Karpas-422 (cell line): ENCODE results near the gene SUGCT. TPM values are rescaled to one million over a fixed set of nuclear protein-coding genes. Genes with fewer than 3 reads are reported as not detected.

Source experiments
- DNase-seq: peaks from one replicate; pipeline ENCODE4 v3.0.0-alpha.2; 2015
- H2AFZ ChIP-seq: fragments of 200-600 bp; sonication (generic); 2 replicates; pipeline ENCODE4 v1.6.1; 2014; ENCODE audit warnings: antibody characterized with exemption, low read length, mixed read lengths
- H3K27ac ChIP-seq: fragments of 200-600 bp; sonication (generic); 2 replicates; pipeline ENCODE4 v1.5.1; 2014; ENCODE audit warnings: mild to moderate bottlenecking, low read length, moderate library complexity
- H3K27me3 ChIP-seq: fragments of 200-600 bp; sonication (generic); 2 replicates; pipeline ENCODE4 v1.6.1; 2014; ENCODE audit warnings: low read length, mixed read lengths
- H3K36me3 ChIP-seq: fragments of 200-600 bp; sonication (generic); 2 replicates; pipeline ENCODE4 v1.6.1; 2014; ENCODE audit warnings: low read length, mixed read lengths; ENCODE audit not compliant: insufficient read depth
- H3K4me1 ChIP-seq: fragments of 200-600 bp; sonication (generic); 2 replicates; pipeline ENCODE4 v1.6.1; 2014; ENCODE audit warnings: mild to moderate bottlenecking, low read length, mixed read lengths
- H3K4me2 ChIP-seq: fragments of 200-600 bp; sonication (generic); 2 replicates; pipeline ENCODE4 v1.6.1; 2014; ENCODE audit warnings: low read length, low read depth, mild to moderate bottlenecking; ENCODE audit not compliant: poor library complexity, severe bottlenecking
- H3K4me3 ChIP-seq: fragments of 200-600 bp; sonication (generic); 2 replicates; pipeline ENCODE4 v1.5.1; 2014; ENCODE audit warnings: mild to moderate bottlenecking, antibody characterized with exemption, low read length, mixed read lengths
- H3K79me2 ChIP-seq: fragments of 200-600 bp; sonication (generic); 2 replicates; pipeline ENCODE4 v1.6.1; 2014; ENCODE audit warnings: mild to moderate bottlenecking, low read length, mixed read lengths
- H3K9ac ChIP-seq: fragments of 200-600 bp; sonication (generic); 2 replicates; pipeline ENCODE4 v1.6.0; 2014; ENCODE audit warnings: low read length
- H3K9me2 ChIP-seq: fragments of 200-600 bp; sonication (generic), shearing (Covaris generic); replicated peaks from 2 replicates; pipeline ENCODE4 v1.6.0; 2014; ENCODE audit warnings: mild to moderate bottlenecking, low read length, moderate library complexity; ENCODE audit not compliant: insufficient read depth
- H3K9me3 ChIP-seq: fragments of 300-700, 200-600 bp; sonication (generic); 2 replicates; pipeline ENCODE4 v1.6.1; 2014; ENCODE audit warnings: low read length, mixed read lengths
- H4K20me1 ChIP-seq: fragments of 200-600 bp; sonication (generic); 2 replicates; pipeline ENCODE4 v1.6.1; 2014; ENCODE audit warnings: mild to moderate bottlenecking, antibody characterized with exemption, low read length, low read depth; ENCODE audit not compliant: insufficient read depth
- total RNA-seq: library from RNA; depleted of rRNA; stranded (reverse); fragments of >200 nt; shearing (Covaris generic); gene quantifications from 2 replicates; pipeline ENCODE4 v1.2.3, GENCODE V29; 2014; ENCODE audit warnings: low replicate concordance; rRNA removed

The SUGCT gene
- 0.14 and 0.48 TPM in 2 replicates for total RNA-seq

GRCh38 chr7:40134428-40135316, at the start of gene SUGCT, which contains the start of gene MPLKIP:
Gene SUGCT, plus strand, starts transcription at chr7:40135005.
Gene MPLKIP, minus strand, starts transcription at chr7:40134622. Its CDS starts 55 bp downstream, at chr7:40134567.
- Histone ChIP-seq H3K9ac (peak within 1 kb of the TSS; percentile 97), H3K9me2 (no peaks in the 10 kb centered on the region), H4K20me1 (no peaks in the 10 kb centered on the region), H3K36me3 (peaks cover 15% of the 10 kb centered on the region; the same call in 1 of the 2 replicates), H3K79me2 (peaks cover 47% of the 10 kb centered on the region), H3K27ac (peak within 1 kb of the TSS; percentile 86), H3K4me2 (peak within 1 kb of the TSS; percentile 97), H3K4me1 (peaks cover 18% of the 10 kb centered on the region), H3K9me3 (no peaks in the 10 kb centered on the region), H2AFZ (peak within 1 kb of the TSS; percentile 100), H3K4me3 (peak within 1 kb of the TSS; percentile 98), H3K27me3 (no peaks in the 10 kb centered on the region)
- peak; percentile 94 for DNase-seq

GRCh38 chr7:40092182-40092581, 42.6 kb upstream of the SUGCT start:
- DNase-seq = no peak

GRCh38 chr7:40093631-40094350, 41.0 kb upstream of the SUGCT start:
- no peaks in the 10 kb centered on the region for H3K9me2 ChIP-seq
- peaks cover 56% of the 10 kb centered on the region; the same call in 1 of the 2 replicates for H3K36me3 ChIP-seq
- no peak overlapping the region for H3K9ac ChIP-seq
- H3K79me2 ChIP-seq = peaks cover 37% of the 10 kb centered on the region
- H3K9me3 ChIP-seq = no peaks in the 10 kb centered on the region
- no peak overlapping the region for H3K4me2 ChIP-seq
- no peaks in the 10 kb centered on the region for H3K4me1 ChIP-seq
- no peak for DNase-seq
- no peak overlapping the region for H3K27ac ChIP-seq
- H4K20me1 ChIP-seq = no peaks in the 10 kb centered on the region
- no peaks in the 10 kb centered on the region for H3K27me3 ChIP-seq
- H2AFZ ChIP-seq = no peak overlapping the region
- H3K4me3 ChIP-seq = no peak overlapping the region

More at GRCh38 chr7:40092182-40092581, 42.6 kb upstream of the SUGCT start:
- no peak overlapping the region for H3K9ac ChIP-seq
- no peaks in the 10 kb centered on the region for H4K20me1 ChIP-seq
- no peak overlapping the region for H3K4me2 ChIP-seq
- H3K36me3 ChIP-seq = peaks cover 54% of the 10 kb centered on the region; the same call in 1 of the 2 replicates
- H3K4me3 ChIP-seq = no peak overlapping the region
- H3K27ac ChIP-seq = no peak overlapping the region
- no peaks in the 10 kb centered on the region for H3K4me1 ChIP-seq
- H3K9me2 ChIP-seq = no peaks in the 10 kb centered on the region
- H3K9me3 ChIP-seq = no peaks in the 10 kb centered on the region
- H3K79me2 ChIP-seq = peaks cover 24% of the 10 kb centered on the region
- H2AFZ ChIP-seq = no peak overlapping the region
- no peaks in the 10 kb centered on the region for H3K27me3 ChIP-seq

GRCh38 chr7:40095230-40095629, 39.6 kb upstream of the SUGCT start:
- Histone ChIP-seq H3K4me1 (no peaks in the 10 kb centered on the region), H3K9me3 (no peaks in the 10 kb centered on the region), H3K79me2 (peaks cover 47% of the 10 kb centered on the region), H3K9ac (no peak overlapping the region), H3K27ac (no peak overlapping the region), H3K27me3 (no peaks in the 10 kb centered on the region), H3K9me2 (no peaks in the 10 kb centered on the region), H3K4me3 (no peak overlapping the region), H3K36me3 (peaks cover 57% of the 10 kb centered on the region; the same call in 1 of the 2 replicates), H2AFZ (no peak overlapping the region), H4K20me1 (no peaks in the 10 kb centered on the region), H3K4me2 (no peak overlapping the region)
- no peak for DNase-seq

- no peak overlapping the region for H3K4me2 ChIP-seq
- peaks cover 49% of the 10 kb centered on the region for H3K79me2 ChIP-seq
- no peaks in the 10 kb centered on the region for H3K9me2 ChIP-seq
- H2AFZ ChIP-seq = no peak overlapping the region
- H4K20me1 ChIP-seq = no peaks in the 10 kb centered on the region
- no peak overlapping the region for H3K27ac ChIP-seq
- no peaks in the 10 kb centered on the region for H3K27me3 ChIP-seq
- H3K36me3 ChIP-seq = peaks cover 57% of the 10 kb centered on the region; the same call in 1 of the 2 replicates
- no peak overlapping the region for H3K9ac ChIP-seq
- H3K4me3 ChIP-seq = no peak overlapping the region
- no peaks in the 10 kb centered on the region for H3K9me3 ChIP-seq
- no peaks in the 10 kb centered on the region for H3K4me1 ChIP-seq
- DNase-seq = no peak
These were observed 39.0 kb upstream of the SUGCT start for GRCh38 chr7:40095695-40096327.

- H3K36me3 ChIP-seq = peaks cover 43% of the 10 kb centered on the region; the same call in 1 of the 2 replicates
These were observed 37.1 kb upstream of the SUGCT start for GRCh38 chr7:40097728-40098127.

GRCh38 chr7:40098810-40099209, 36.0 kb upstream of the SUGCT start:
- no peak overlapping the region for H2AFZ ChIP-seq
- no peak overlapping the region for H3K4me2 ChIP-seq
- no peaks in the 10 kb centered on the region for H3K4me1 ChIP-seq
- H3K9me2 ChIP-seq = no peaks in the 10 kb centered on the region
- H3K27me3 ChIP-seq = no peaks in the 10 kb centered on the region
- no peaks in the 10 kb centered on the region for H4K20me1 ChIP-seq
- H3K4me3 ChIP-seq = no peak overlapping the region
- H3K27ac ChIP-seq = no peak overlapping the region
- H3K9ac ChIP-seq = no peak overlapping the region
- peaks cover 36% of the 10 kb centered on the region; the same call in 1 of the 2 replicates for H3K36me3 ChIP-seq
- peaks cover 58% of the 10 kb centered on the region for H3K79me2 ChIP-seq
- H3K9me3 ChIP-seq = no peaks in the 10 kb centered on the region
- DNase-seq = no peak

More at GRCh38 chr7:40097728-40098127, 37.1 kb upstream of the SUGCT start:
- no peak overlapping the region for H3K27ac ChIP-seq
- H3K9me3 ChIP-seq = no peaks in the 10 kb centered on the region
- H3K79me2 ChIP-seq = peaks cover 53% of the 10 kb centered on the region
- H4K20me1 ChIP-seq = no peaks in the 10 kb centered on the region
- no peak overlapping the region for H3K9ac ChIP-seq
- no peaks in the 10 kb centered on the region for H3K27me3 ChIP-seq
- DNase-seq = no peak
- no peak overlapping the region for H2AFZ ChIP-seq
- H3K4me1 ChIP-seq = no peaks in the 10 kb centered on the region
- no peaks in the 10 kb centered on the region for H3K9me2 ChIP-seq
- no peak overlapping the region for H3K4me2 ChIP-seq
- H3K4me3 ChIP-seq = no peak overlapping the region
